Activated T-cell treated with anti-CD3 and anti-CD28 coated beads for 1 hour (primary cell): ENCODE results near the gene TRIM44.

Experiments used
- DNase-seq: peaks from one replicate; pipeline ENCODE4 v3.0.0-alpha.2; 2020; ENCODE audit warnings: low read depth

Gene TRIM44

DNA sequence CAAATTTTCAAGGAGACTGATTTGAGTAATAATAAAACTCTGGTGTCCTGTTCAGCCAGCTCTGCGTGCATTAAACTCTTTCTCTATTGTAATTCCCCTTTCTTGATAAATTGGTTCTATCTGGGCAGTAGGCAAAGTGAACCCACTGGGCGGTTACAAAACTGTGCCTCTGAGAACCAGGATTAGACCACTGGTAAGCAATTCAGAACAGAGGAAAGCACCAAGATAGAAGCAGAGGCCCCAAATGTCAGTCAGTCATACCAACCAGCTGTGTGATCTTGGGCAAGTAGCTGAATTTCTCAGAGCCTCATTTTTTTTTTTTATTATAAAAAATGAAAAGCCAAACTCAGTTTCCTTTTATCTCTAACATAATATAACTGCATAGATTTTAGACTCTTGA lies 54.9 kb downstream of the TRIM44 start:
- DNase-seq, result no peak

DNA sequence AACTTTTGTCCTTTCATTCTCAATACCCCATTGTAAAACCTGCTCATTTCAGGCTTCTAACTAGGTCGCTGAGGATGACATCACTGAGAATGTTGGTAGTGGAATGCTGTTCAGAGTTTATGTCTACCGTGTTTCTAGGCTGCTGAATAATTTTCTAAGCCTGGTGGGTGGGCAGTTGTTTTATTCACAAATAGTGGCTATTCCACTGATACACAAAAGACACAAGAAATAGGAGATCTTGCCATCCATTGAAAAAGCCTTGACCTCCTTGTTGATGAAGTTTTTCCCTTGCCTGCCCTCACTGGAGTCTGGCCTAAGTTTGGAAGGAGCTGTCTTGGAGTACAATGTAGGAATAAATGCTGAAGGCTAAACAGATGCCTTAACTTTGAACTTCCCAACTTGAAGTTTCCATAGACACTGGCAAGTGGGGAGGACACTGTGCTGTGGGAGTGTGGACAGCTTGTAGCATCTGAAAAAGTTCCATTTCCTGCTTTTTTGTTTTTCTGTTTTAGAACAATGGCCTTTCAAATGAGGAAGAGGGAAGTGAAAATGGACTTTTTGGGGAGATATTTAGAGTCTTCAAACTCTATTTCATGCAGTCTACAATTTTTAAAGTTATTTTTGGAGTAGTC lies 59.2 kb downstream of the TRIM44 start:
- DNase-seq, result no peak

DNA sequence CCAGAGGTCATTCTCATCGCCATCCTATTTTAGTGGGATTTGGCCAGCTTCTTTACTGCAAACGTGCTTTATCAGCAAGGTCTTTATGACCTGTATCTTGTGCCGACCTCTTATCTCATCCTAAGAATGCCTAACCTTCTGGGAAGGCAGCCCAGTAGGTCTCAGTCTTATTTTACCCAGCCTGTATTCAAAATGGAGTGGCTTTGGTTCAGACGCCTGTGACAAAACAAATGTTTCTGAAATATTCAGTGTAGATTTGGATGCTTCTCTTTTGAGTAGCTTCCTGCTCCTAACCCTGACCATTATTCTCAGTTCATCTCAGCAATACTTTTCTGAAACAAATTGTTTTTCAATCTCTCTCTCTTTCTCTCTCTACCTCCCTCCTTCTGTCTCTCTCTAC lies 60.1 kb downstream of the TRIM44 start:
- DNase-seq, result no peak

DNA sequence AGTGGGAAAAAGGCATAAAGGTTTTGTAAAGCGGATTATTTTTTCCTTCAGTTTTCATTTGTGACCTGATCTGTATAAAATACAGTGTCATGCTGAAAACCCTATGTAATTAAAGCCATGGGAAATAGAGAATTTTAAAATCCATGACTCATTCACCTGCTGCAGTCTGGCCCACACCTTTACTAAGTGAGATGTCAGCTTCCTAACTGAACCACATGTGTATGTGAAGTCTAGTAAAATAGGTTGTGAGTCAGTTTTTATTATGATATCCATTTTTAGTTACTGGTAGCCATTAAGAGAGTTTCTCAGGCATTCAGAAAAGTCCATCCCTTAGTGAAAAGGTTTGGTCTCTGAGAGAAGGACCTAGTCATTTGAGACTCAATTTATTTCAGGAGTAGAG lies 60.9 kb downstream of the TRIM44 start:
- DNase-seq, result no peak

DNA sequence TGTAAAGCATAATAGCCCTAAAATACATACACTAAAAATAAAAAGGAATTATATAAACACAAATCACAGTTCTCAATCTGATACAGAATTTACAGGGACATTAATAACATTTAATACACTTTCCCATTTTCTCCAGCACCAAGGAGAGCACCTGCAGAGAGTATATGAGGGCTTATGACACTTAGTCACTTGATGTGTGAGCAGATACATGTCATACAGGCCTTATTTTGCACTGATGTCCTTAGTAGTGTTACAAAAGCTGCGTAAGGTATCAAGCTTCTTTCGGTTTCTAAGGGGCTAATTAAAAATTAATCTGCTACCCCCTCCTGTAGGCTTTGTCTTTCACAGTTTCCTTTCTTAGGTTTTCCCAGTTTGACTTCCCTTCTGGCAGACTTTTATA lies 61.3 kb downstream of the TRIM44 start:
- no peak for DNase-seq

DNA sequence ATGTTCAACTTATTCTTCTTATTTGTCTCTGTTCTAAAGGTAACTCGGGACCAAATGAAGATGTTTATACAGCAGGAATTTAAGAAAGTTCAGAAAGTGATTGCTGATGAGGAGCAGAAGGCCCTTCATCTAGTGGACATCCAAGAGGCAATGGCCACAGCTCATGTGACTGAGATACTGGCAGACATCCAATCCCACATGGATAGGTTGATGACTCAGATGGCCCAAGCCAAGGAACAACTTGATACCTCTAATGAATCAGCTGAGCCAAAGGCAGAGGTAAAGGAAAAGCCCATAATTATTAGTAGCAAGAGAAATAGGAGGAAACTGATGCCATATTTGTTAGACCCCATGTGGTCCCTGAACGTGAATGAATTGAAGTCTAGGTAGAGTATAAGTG lies 63.3 kb downstream of the TRIM44 start:
- DNase-seq, result no peak

DNA sequence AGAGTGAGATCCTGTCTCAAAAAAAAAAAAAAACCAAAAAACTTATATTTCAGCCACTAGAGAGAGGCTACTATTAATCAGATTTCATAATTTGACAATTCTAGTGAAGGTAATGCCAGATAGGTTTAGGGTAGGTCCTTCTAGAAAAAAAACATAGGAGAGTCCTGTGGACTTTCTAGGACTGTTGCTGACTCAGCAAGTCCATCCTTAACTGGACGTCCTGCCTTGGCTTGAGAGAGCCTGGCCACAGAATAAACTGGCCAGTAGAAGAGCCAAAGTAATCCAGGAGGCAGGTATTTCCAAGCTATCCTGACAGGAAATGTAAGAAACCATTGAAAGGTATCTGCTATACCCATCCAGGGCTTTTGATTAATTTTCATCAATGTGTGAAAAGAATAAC lies 64.6 kb downstream of the TRIM44 start:
- DNase-seq, result no peak

DNA sequence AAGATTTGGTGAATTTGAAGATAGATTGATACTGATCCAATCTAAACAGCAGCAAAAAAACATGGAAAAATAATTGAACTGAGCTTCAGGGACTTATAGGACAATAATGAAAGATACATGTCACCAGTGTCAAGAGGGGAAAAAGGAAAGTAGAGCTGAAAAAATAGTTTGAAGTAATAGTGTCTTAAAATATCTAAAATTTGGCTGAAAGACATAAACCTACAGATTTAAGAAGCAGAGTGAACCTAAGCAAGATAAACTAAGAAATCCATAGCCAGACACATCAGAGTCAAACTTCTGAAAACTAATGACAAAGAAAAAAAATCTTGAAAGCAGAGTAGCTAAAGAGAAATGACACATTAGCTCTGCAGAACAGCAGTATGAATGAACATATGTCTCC lies 67.7 kb downstream of the TRIM44 start:
- DNase-seq, result no peak

DNA sequence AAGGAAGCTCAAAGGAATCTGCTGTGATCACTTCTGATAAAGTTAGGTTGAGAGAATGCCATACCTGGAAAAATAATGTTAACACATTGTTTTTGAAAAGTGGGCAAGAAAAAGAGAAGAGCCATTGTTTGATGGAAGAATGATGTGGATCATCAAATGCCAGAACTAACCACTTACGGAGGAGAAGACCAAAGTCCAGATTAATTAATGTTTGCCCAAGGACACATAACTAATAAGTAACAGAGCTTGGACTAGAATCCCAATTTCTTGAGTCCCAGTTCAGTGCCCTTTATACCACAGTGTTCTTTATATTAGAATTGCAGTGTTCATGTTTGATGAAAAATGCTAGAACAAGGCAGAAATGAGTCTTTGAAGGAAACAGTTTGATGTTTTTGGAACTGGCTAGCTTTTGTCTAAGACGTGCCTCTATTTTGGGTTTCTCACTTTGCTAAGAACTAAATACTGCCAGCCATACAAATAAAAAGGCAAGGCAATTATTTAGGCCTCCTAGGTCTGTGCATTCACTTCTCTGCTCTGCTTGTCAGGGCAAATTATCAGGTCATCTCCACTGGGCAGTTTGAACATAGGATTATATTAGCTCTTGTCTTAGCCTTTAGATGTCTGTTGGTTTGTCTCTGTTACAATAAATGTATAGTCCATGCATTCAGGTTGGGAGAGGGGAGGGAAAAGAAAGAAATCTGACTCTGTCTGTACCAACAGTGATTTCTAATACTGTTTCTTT lies 72.3 kb downstream of the TRIM44 start:
- DNase-seq, result no peak

DNA sequence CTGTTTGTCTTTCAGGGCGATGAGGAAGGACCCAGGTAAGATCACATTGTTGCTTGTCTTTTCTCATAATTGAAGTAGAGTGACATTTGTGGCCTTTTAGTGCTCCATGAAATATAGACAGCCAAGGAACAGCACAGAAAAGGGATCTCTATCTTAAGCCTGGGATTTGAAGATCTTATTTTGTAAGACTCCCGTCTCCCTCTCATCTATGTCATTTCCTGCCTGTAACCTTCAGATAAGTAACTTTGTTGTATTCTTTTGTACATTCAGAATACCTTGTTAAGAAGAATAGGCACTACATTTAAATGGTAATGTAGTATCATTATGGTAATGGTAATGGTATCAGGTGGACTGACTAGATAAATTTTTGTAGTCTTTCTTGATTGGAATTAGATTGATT lies 72.8 kb downstream of the TRIM44 start:
- DNase-seq, result no peak

DNA sequence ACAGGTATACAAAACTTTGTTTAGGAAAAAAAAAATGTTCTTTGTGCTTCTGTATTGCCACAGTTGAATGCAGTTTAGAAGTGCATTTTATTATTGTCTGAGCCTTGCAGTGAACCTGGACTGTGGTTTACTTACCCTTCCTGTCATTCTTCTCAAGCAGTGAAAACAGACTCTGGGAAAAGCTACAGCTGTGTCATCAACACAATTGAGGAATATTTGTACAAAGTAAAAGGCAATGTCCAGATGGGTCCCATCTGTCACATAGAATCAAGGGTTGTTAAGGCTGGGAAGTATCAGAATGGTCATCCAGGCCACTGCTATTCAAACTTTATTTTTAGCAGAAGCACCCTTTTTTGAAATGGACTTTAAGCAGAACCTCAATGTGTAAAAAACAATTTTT lies 73.3 kb downstream of the TRIM44 start:
- no peak for DNase-seq

DNA sequence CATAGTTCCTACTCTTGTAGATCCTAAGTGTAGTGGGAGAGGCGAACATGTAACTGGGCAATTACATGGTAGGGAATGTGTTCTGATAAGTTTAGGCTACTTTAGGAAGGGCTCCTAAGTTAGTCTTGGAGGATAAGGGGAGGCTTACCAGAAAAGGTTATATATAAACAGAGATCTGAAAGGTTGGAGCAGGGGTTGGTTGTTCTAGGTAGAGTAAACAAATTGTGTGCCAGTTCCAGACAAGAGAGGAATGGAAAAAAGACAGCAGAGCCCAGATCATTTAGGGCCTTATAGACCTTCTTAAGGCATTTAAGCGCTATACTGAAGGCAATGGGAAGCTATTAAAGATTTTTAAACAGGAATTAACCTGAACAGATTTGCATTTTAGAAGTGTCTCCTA lies 74.4 kb downstream of the TRIM44 start:
- no peak for DNase-seq

DNA sequence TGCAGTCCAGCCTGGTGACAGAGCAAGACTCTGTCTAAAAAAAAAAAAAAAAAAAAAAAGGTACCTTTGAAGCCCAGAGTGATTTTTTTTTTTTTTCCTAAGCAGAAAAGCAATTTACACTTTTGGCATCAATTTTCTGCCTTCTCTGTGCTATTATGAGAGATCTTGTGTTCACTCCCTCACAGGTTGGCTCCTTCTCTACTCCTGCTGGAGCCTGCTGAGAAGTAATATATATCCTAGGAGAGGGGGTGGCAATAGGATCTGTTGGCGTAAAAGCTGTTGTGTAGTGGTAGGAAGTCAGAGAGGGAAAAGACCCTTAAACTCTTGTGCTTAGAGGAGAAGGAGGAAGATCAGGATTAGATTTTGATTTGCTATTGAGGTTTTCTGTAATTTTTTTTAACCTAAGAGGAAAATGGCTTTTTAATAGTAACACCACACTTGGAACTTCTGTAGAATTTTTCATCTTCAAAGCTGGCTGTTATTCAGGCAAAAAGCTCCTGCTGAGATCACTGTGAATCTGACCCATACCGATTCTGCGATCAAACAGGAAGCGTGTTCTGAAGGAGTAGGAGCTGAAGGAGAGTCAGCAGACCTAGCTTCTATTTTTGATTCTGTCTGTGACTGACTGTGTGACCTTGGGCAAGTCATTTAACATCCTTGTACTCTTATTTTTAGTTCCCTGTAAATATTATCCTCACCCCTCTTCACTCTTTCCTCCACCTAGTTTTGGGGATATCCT lies 77.7 kb downstream of the TRIM44 start:
- DNase-seq, result no peak

DNA sequence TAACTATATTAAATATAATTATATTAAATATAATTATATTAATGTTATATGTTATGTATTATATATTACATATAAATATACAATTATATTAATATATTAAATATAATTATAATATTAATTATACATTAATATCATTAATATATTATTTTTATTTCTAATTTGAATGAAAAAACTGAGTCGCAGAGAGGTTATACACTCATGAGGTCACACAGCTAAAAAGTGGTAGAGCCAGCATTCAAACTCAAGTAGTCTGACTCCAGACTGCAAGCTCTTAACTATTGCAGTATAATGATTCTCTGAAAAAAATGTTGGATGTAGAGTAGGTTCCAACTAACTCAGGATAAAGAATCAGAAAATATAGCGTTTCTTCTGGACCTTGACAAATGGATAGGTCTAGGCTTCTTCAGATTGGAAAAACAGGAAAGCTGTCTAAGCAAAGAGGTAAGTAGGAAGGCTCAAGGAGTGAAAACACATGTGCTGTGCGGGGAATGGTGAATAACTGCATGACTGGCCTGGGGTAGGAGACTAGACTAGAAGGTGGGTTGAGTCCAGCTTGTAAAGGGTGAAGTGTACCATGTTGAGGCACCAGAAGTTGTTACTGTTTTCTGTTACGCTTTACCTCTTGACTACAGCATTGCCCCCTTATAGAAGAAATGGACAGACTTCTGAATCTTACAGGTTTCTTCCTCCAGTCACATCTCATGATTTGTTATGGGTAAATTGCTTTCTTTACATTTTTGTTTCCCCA lies 80.3 kb downstream of the TRIM44 start:
- DNase-seq, result no peak

DNA sequence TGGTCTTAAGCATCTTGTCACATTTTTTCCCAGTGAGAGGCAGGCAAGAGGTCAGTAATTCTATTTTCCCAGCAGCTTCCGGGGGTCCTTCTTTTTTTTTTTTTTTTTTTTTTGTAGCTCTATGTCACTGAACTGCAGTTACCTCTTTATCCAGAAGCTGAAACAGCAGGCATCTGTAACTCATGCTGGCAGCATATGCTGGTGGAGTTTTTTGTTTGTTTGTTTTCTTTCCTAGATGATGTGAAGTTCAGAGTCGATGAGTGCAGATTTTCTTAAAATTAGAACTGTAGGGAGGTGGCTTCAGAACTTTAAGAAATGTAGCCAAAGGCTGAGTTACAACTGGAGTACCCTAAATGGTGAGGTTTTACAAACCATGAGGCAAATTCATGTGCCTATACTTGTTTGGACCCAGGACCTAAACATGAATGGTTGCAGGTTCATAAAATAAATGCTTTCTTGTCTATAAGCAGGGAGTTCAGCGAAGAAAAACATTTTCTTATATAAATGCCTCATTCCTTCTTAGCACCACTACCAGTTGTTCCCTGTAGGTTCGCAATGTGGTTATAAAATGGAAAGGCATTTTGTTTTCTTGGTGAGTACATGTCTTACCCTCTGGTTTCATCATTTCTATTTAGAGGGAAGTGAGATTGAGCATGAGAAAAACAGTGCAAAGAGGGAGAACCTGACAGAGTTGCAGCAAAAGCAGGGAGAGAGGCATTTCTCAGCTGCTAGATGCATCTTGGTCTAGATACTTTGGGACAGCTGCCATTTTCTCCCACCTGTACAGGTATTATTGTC lies 84.0 kb downstream of the TRIM44 start:
- DNase-seq, result no peak

DNA sequence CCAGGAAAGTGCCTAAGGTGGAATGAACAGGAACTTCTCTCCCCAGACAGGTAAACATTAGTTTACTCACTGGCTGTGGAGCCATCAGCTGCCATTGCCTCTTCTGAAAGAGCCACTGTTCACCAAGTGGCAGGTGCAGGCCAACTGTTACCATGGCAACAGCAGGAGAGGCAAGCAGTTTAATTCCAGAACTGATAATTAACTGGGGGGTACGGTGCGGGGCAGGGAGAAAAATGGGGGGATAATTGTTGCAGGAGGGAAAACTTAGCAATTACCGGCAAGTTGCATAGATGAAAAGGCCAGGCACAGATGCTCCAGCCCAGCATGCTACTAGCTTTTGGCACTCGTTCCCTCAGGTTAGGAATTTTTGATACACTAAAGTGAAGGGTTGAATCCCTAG lies 85.1 kb downstream of the TRIM44 start:
- no peak for DNase-seq

DNA sequence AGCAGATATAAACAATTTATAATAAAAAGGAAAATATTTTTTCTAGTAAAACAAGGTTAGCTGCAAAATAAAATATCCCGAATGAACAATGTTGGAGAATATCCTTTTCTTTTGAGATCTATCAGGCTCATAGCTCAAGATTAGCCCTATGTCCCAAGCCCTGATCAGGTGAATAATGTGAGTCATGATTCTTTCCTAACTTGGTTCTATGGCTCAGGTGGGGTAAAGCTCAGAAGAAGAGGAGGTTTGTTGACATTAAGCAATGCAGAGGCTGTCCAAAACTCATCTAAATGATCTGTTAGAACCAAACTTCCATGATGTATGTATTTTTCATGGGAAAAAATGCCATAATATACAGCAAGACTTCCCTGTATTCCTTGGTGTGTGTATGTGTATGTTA lies 86.1 kb downstream of the TRIM44 start:
- no peak for DNase-seq

DNA sequence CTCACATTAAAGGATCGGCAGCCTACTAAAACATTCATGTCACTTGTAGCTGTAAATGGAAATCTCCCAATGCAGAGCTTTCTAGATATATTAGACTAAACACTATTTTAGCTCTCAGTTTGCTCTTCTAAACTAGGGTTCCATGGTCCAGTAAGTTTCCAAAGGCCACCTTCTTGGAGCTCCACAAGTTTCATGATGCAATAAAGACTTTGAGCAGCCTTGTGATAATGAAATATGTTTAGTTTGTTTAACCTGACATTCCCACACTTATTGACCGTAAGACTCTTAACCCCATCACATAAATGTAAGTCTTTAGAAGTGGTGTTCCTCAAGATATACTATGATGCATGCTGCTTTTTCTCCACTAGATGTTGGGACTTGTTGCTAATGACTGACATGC lies 87.7 kb downstream of the TRIM44 start:
- DNase-seq, result no peak

DNA sequence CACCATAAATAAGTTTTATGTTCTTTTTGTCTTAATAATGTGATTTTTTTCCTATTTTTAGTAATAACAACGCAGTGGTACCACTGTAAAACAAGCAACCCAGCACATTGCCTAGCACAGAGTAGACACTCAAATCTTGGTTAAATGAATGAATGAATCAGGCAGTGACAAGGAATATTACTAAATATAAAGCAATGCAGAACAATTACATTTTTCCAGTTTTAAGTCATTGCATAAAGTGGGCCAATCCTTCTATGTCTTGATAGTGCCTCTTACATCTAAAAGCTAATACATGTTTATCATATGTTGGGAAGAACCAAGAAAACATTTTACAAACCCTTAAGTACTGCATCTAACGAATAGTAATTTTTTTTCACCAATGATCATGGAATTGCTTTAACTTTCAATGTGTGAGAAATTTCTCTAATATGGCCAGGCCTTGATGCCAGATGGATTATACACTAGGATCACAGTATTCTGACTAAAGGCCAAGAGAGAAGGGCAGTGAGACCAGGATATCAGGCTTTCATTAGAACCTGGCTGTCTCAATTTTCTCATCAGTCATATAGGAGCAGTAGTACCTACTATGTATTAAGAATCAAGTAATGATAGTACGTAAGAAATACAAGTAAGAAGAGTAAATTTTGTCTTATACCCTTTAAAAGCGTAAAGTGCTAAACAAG lies 88.5 kb downstream of the TRIM44 start:
- no peak for DNase-seq

DNA sequence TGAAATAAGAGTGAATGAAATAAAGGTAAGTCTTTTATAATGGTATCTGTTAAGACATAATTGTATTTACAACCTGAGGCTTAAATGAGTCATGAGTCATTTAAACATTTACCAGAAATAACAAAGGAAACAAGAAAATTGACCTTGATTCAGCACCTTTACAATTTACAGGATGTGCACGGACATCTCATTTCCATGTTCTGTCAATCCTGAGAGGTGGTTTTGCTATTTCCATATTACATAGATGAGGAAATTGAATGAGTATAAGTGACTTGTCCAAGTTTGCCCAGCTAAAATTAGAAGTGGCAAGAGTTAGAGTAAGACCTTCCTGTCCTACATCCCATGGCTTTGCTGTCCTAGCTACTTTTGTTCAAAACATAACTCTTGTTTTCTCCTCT lies 89.1 kb downstream of the TRIM44 start:
- DNase-seq, result no peak

DNA sequence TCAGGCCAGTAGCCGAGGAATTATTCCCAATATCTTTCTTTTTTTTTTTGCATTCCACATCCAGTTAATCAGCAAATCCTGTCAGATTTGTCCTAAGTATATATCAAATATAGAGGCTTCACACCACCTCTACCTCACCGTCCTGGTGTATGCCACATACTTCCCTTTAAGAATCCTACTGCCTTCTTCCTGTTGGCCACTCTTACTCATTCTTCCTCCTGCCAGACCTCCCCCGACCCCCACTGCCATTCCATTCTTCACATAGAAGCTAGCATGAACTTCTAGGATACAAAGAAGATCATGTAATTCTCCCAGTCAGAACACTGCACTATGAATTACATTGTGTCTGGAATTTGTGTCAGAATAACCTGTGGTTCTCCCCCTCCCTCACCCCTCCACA lies 89.5 kb downstream of the TRIM44 start:
- DNase-seq, result no peak
